Measurements from ENCODE around the gene SLC29A1.

The SLC29A1 gene

GRCh38 chr6:44270526-44271405 lies 47.4 kb downstream of the SLC29A1 start:
- FAIRE-seq, result no peak

- no peak for FAIRE-seq
Observed at GRCh38 chr6:44271406-44271723, 48.0 kb downstream of the SLC29A1 start.

GRCh38 chr6:44271914-44272313 lies 48.5 kb downstream of the SLC29A1 start:
- FAIRE-seq, result no peak

GRCh38 chr6:44272529-44272928 lies 49.1 kb downstream of the SLC29A1 start:
- no peak for FAIRE-seq

GRCh38 chr6:44272999-44273566 lies 49.7 kb downstream of the SLC29A1 start:
- no peak for FAIRE-seq

GRCh38 chr6:44273617-44274016 lies 50.2 kb downstream of the SLC29A1 start:
- FAIRE-seq, result no peak

- FAIRE-seq, result no peak
Observed at GRCh38 chr6:44275271-44275748, 51.9 kb downstream of the SLC29A1 start.

- FAIRE-seq, result no peak
Observed at GRCh38 chr6:44275749-44276648, 52.6 kb downstream of the SLC29A1 start.

GRCh38 chr6:44276667-44277640 lies 53.6 kb downstream of the SLC29A1 start:
- FAIRE-seq, result no peak

GRCh38 chr6:44277763-44278162 lies 54.4 kb downstream of the SLC29A1 start:
- FAIRE-seq, result no peak

GRCh38 chr6:44278315-44278714 lies 54.9 kb downstream of the SLC29A1 start:
- no peak for FAIRE-seq

- FAIRE-seq, result no peak
Observed at GRCh38 chr6:44278774-44279697, 55.6 kb downstream of the SLC29A1 start.
